NCI-H748 treated with DMSO at 0.1 percent for 48 hours (cell line): ENCODE measurements around the gene CSTPP1.
"Not testable (repeated sequence)": the region's sequence is repeated elsewhere in the genome, so short reads cannot be mapped to it uniquely, and the experiment has no call there.

Experiments
- DNase-seq: peaks from one replicate; lab custom pipeline; 2025; lab: John Stamatoyannopoulos, UW

Gene CSTPP1

GRCh38 chr11:47050284-47050683 is 113.7 kb downstream of the CSTPP1 start:
- no peak for DNase-seq

GRCh38 chr11:47051217-47051616 is 114.7 kb downstream of the CSTPP1 start:
- DNase-seq = no peak

- no peak for DNase-seq
Observed at GRCh38 chr11:47052165-47052564, 115.6 kb downstream of the CSTPP1 start.

- no peak for DNase-seq
Observed at GRCh38 chr11:47052576-47052975, 116.0 kb downstream of the CSTPP1 start.

GRCh38 chr11:47055534-47055933 is 119.0 kb downstream of the CSTPP1 start:
- no peak for DNase-seq

GRCh38 chr11:47056261-47056915 is 119.8 kb downstream of the CSTPP1 start:
- DNase-seq = no peak

- no peak for DNase-seq
Observed at GRCh38 chr11:47057365-47057764, 120.8 kb downstream of the CSTPP1 start.

- no peak for DNase-seq
Observed at GRCh38 chr11:47060807-47061206, 124.2 kb downstream of the CSTPP1 start.

- DNase-seq = peak; percentile 72
Observed at GRCh38 chr11:47061429-47062178, 125.0 kb downstream of the CSTPP1 start.

GRCh38 chr11:47062736-47063135 is 126.2 kb downstream of the CSTPP1 start:
- no peak for DNase-seq

- DNase-seq = no peak
Observed at GRCh38 chr11:47067401-47067800, 130.8 kb downstream of the CSTPP1 start.

- DNase-seq = no peak
Observed at GRCh38 chr11:47070769-47071168, 134.2 kb downstream of the CSTPP1 start.

GRCh38 chr11:47071341-47071740 is 134.8 kb downstream of the CSTPP1 start:
- DNase-seq = no peak

- no peak for DNase-seq
Observed at GRCh38 chr11:47071791-47072261, 135.3 kb downstream of the CSTPP1 start.

- DNase-seq = no peak
Observed at GRCh38 chr11:47078751-47079521, 142.4 kb downstream of the CSTPP1 start.

GRCh38 chr11:47080775-47081174 is 144.2 kb downstream of the CSTPP1 start:
- DNase-seq = not testable (repeated sequence)

GRCh38 chr11:47083913-47084312 is 147.4 kb downstream of the CSTPP1 start:
- no peak for DNase-seq

- DNase-seq = no peak
Observed at GRCh38 chr11:47087801-47088200, 151.2 kb downstream of the CSTPP1 start.

GRCh38 chr11:47093541-47093940 is 157.0 kb downstream of the CSTPP1 start:
- no peak for DNase-seq

GRCh38 chr11:47096871-47097270 is 160.3 kb downstream of the CSTPP1 start:
- DNase-seq = not testable (repeated sequence)

GRCh38 chr11:47098223-47098622 is 161.7 kb downstream of the CSTPP1 start:
- not testable (repeated sequence) for DNase-seq

GRCh38 chr11:47099214-47099917 is 162.8 kb downstream of the CSTPP1 start:
- peak; percentile 88 for DNase-seq
